Right lobe of liver (tissue), 4 donors: ENCODE results near the gene COX4I2.

Experiments used
- POLR2A ChIP-seq: fragments of 450-650 bp; IDR thresholded peaks from one replicate; pipeline ENCODE4 v1.6.1; 2017; ENCODE audit warnings: antibody characterized with exemption, mild to moderate bottlenecking
- TF ChIP-seq, protein P1 (sequence below), 4 donors: fragments of 200-600 bp in 3 of 4; fragments of 450-650 bp in 1 of 4; IDR thresholded peaks; one replicate each; pipeline versions ENCODE4 v1.5.1 to v1.8.0; 2016 to 2022; ENCODE audit warnings: antibody characterized with exemption in 4 of 4, mild to moderate bottlenecking in 2 of 4
- donor health status: DM: no; HTN: no; CAD: no.
- donor health status: DM: no; HTN: no; CAD: no.
- donor health status: DM: no; HTN: yes; CAD: no.

DNA sequence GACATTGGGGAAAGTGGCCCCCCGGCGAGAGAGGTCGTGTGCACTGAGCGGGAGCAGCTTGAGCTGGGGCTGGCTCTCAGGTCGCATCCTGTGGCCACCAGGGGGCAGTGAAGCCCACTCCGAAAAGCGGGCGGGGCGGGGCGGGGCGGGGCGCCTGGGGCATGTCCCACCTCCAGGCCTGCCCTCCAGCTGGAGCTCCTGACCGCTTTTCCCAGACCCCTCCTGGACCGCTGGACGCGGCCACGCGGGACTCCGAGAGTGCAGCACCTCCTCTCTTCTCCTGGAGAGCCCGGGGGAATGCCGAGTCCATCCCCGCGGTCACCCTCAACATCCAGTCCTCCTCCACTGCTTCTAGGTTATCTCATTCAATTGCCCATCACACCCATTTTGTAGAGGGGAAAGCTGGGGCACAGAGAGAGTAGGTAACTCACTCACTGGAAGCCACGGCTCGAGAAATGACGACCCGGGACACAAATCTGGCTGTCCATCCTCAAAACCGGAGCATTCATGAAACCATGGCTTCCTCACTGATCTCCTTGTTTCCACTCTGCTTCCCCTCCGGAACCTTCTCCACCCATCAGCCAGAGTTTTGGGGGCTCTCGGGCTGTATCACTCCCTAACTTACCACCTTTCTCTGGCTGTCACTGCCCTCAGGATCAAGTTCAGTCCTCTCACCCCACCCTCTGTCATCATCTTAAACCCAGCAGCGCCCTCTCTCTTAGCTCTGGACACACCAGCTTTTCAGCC, 24.1 kb downstream of the COX4I2 start:
- peak; percentile 72 for TF ChIP-seq POLR2A
- TF ChIP-seq, protein P1, sequence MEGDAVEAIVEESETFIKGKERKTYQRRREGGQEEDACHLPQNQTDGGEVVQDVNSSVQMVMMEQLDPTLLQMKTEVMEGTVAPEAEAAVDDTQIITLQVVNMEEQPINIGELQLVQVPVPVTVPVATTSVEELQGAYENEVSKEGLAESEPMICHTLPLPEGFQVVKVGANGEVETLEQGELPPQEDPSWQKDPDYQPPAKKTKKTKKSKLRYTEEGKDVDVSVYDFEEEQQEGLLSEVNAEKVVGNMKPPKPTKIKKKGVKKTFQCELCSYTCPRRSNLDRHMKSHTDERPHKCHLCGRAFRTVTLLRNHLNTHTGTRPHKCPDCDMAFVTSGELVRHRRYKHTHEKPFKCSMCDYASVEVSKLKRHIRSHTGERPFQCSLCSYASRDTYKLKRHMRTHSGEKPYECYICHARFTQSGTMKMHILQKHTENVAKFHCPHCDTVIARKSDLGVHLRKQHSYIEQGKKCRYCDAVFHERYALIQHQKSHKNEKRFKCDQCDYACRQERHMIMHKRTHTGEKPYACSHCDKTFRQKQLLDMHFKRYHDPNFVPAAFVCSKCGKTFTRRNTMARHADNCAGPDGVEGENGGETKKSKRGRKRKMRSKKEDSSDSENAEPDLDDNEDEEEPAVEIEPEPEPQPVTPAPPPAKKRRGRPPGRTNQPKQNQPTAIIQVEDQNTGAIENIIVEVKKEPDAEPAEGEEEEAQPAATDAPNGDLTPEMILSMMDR (IDR thresholded peaks at IDR 0.05): peak; percentile 69 to 88 (median 82)
